HG02970 (cell line): ENCODE measurements around the gene ELAVL1.
"Not testable (repeated sequence)": the region's sequence is repeated elsewhere in the genome, so short reads cannot be mapped to it uniquely, and the experiment has no call there.

ENCODE experiments used
- ATAC-seq: cut with Tn5 transposase; IDR thresholded peaks from one replicate; pipeline ENCODE4 v1.9.1; 2021; ENCODE audit warnings: mild to moderate bottlenecking, moderate library complexity, moderate number of reproducible peaks; ENCODE audit not compliant: unreplicated experiment, low FRiP score

Gene ELAVL1

GRCh38 chr19:7971553-7972520 is 33.6 kb downstream of the ELAVL1 start:
- no peak for ATAC-seq

GRCh38 chr19:7970716-7971448 is 34.6 kb downstream of the ELAVL1 start:
- ATAC-seq = no peak

GRCh38 chr19:7969555-7969939 is 35.9 kb downstream of the ELAVL1 start:
- ATAC-seq = no peak

- no peak for ATAC-seq
Measured at GRCh38 chr19:7968796-7969554, 36.5 kb downstream of the ELAVL1 start.

- ATAC-seq = no peak
Measured at GRCh38 chr19:7968008-7968795, 37.2 kb downstream of the ELAVL1 start.

GRCh38 chr19:7965921-7966665 is 39.3 kb downstream of the ELAVL1 start:
- no peak for ATAC-seq

GRCh38 chr19:7965259-7965841 is 40.1 kb downstream of the ELAVL1 start:
- ATAC-seq = no peak

- ATAC-seq = no peak
Measured at GRCh38 chr19:7963566-7963965, 41.9 kb downstream of the ELAVL1 start.

GRCh38 chr19:7962644-7963268 is 42.7 kb downstream of the ELAVL1 start:
- no peak for ATAC-seq

- ATAC-seq = no peak
Measured at GRCh38 chr19:7961920-7962626, 43.4 kb downstream of the ELAVL1 start.

- ATAC-seq = not testable (repeated sequence)
Measured at GRCh38 chr19:7961082-7961481, 44.4 kb downstream of the ELAVL1 start.

- ATAC-seq = no peak
Measured at GRCh38 chr19:7959211-7959610, 46.2 kb downstream of the ELAVL1 start.

GRCh38 chr19:7955696-7956095 is 49.7 kb downstream of the ELAVL1 start:
- ATAC-seq = no peak

- no peak for ATAC-seq
Measured at GRCh38 chr19:7953576-7953975, 51.9 kb downstream of the ELAVL1 start.

- no peak for ATAC-seq
Measured at GRCh38 chr19:7953060-7953459, 52.4 kb downstream of the ELAVL1 start.

- no peak for ATAC-seq
Measured at GRCh38 chr19:7947939-7948338, 57.5 kb downstream of the ELAVL1 start.

GRCh38 chr19:7944177-7944761 is 61.2 kb downstream of the ELAVL1 start:
- peak; percentile 22 for ATAC-seq
